GM18507 (cell line): ENCODE measurements around the gene CCZ1B.
A peak's percentile ranks its signal among the peaks of the same experiment; 100 is the strongest.
"Not testable (repeated sequence)": the region's sequence is repeated elsewhere in the genome, so short reads cannot be mapped to it uniquely, and the experiment has no call there.

Experiments used
- DNase-seq: peaks from one replicate; pipeline ENCODE4 v3.0.0; 2011; ENCODE audit warnings: low read depth; ENCODE audit not compliant: insufficient read length; ENCODE audit errors: extremely low spot score
- FAIRE-seq: peaks from 2 replicates; lab custom pipeline; 2011; peaks lifted over from hg19 to GRCh38; lab: Jason Lieb, UNC

The CCZ1B gene

GRCh38 chr7:6826151-6826550 lies at the start of gene CCZ1B:
CCZ1B (minus strand) TSS chr7:6826275; CDS start chr7:6826197, 78 bp downstream.
- FAIRE-seq, result peak; percentile 83

GRCh38 chr7:6875022-6875421 lies 48.9 kb upstream of the CCZ1B start:
- FAIRE-seq, DNase-seq: not testable (repeated sequence)

More at GRCh38 chr7:6826151-6826550, at the start of gene CCZ1B:
- DNase-seq, result not testable (repeated sequence)

- DNase-seq, FAIRE-seq: not testable (repeated sequence)
Measured at GRCh38 chr7:6872246-6872945, 46.3 kb upstream of the CCZ1B start.

GRCh38 chr7:6871421-6872144 lies 45.5 kb upstream of the CCZ1B start:
- DNase-seq, FAIRE-seq: not testable (repeated sequence)

- not testable (repeated sequence) for FAIRE-seq, DNase-seq
Measured at GRCh38 chr7:6864751-6865150, 38.7 kb upstream of the CCZ1B start.

GRCh38 chr7:6864188-6864587 lies 38.1 kb upstream of the CCZ1B start:
- not testable (repeated sequence) for FAIRE-seq, DNase-seq

GRCh38 chr7:6862876-6863275 lies 36.8 kb upstream of the CCZ1B start:
- DNase-seq, FAIRE-seq: not testable (repeated sequence)

GRCh38 chr7:6857721-6858314 lies 31.7 kb upstream of the CCZ1B start:
- DNase-seq (peak; percentile 8), FAIRE-seq (peak; percentile 85)

- DNase-seq, FAIRE-seq: not testable (repeated sequence)
Measured at GRCh38 chr7:6855563-6856131, 29.6 kb upstream of the CCZ1B start.

- FAIRE-seq, DNase-seq: not testable (repeated sequence)
Measured at GRCh38 chr7:6854747-6855562, 28.9 kb upstream of the CCZ1B start.

GRCh38 chr7:6853681-6854080 lies 27.6 kb upstream of the CCZ1B start:
- DNase-seq, FAIRE-seq: not testable (repeated sequence)

- FAIRE-seq, DNase-seq: not testable (repeated sequence)
Measured at GRCh38 chr7:6849127-6849526, 23.1 kb upstream of the CCZ1B start.

- not testable (repeated sequence) for DNase-seq, FAIRE-seq
Measured at GRCh38 chr7:6847751-6848150, 21.7 kb upstream of the CCZ1B start.

- not testable (repeated sequence) for FAIRE-seq, DNase-seq
Measured at GRCh38 chr7:6845971-6846449, 19.9 kb upstream of the CCZ1B start.

GRCh38 chr7:6843654-6844053 lies 17.6 kb upstream of the CCZ1B start:
- FAIRE-seq, result not testable (repeated sequence)

GRCh38 chr7:6843092-6843491 lies 17.0 kb upstream of the CCZ1B start:
- DNase-seq, FAIRE-seq: not testable (repeated sequence)

More at GRCh38 chr7:6843654-6844053, 17.6 kb upstream of the CCZ1B start:
- DNase-seq, result not testable (repeated sequence)

- not testable (repeated sequence) for DNase-seq
Measured at GRCh38 chr7:6842278-6842921, 16.3 kb upstream of the CCZ1B start.

GRCh38 chr7:6837081-6837480 lies 11.0 kb upstream of the CCZ1B start:
- DNase-seq, FAIRE-seq: not testable (repeated sequence)

More at GRCh38 chr7:6842278-6842921, 16.3 kb upstream of the CCZ1B start:
- FAIRE-seq, result not testable (repeated sequence)
